ENCODE measurements around the gene TBX5. TPM values are rescaled to one million over a fixed set of nuclear protein-coding genes. Genes with fewer than 3 reads are reported as not detected.

Gene TBX5
- total RNA-seq, 2 experiments from 2014 or later: not detected

DNA sequence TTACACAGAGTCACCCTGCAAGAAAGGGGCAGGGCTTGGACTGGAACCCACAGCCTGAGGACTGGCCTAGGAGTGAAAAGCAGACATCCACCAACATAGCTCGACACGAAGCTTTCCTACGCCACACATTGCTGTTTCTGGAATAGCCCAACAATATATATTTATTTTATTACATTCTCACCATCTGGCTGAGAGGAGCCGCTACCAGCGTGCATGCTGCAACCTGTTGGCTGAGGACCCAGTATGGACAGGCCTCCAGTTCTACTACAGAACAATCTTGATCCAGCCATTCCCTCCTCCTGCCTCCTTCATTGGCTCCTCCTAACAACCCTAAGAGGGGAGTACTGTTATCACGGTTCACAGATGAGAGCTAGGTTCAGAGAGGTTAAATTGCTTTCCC, 35.6 kb upstream of the TBX5 start:
- ChIA-PET CTCF (no interaction called here), POLR2A (no interaction called here)
- Mint-ChIP-seq H3K4me3 (no peak overlapping the region), H3K27ac (no peak overlapping the region), H3K4me1 (no peaks in the 10 kb centered on the region), H3K36me3 (ENCODE audit: low read depth) (no peaks in the 10 kb centered on the region), H3K9me3 (no peaks in the 10 kb centered on the region), H3K27me3 (peaks cover 89% of the 10 kb centered on the region)
- no peak for DNase-seq

DNA sequence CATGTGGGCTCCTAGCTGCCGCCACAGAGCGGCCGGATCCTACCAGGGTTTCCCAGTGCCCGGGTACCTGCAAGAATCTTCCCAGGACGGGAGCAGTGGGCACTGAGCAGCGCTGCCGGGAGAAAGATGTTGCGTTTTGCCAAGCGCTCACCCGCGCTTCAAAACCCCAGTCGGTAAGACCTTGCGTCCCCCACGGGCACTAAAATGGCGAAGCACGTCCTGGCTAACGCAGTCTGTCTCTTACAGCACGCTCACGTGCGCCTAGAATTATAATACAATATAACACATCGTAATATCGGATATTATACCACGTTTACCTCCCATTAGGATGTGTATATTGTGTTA, 35.1 kb upstream of the TBX5 start:
- no peaks in the 10 kb centered on the region for H3K9me3 Mint-ChIP-seq
- no peak for DNase-seq
- H3K4me3 Mint-ChIP-seq: no peak overlapping the region
- ChIA-PET POLR2A (no interaction called here), CTCF (no interaction called here)
- H3K27me3 Mint-ChIP-seq: peaks cover 84% of the 10 kb centered on the region
- no peaks in the 10 kb centered on the region for H3K4me1 Mint-ChIP-seq
- no peak overlapping the region for H3K27ac Mint-ChIP-seq
- H3K36me3 Mint-ChIP-seq (ENCODE audit: low read depth): no peaks in the 10 kb centered on the region

DNA sequence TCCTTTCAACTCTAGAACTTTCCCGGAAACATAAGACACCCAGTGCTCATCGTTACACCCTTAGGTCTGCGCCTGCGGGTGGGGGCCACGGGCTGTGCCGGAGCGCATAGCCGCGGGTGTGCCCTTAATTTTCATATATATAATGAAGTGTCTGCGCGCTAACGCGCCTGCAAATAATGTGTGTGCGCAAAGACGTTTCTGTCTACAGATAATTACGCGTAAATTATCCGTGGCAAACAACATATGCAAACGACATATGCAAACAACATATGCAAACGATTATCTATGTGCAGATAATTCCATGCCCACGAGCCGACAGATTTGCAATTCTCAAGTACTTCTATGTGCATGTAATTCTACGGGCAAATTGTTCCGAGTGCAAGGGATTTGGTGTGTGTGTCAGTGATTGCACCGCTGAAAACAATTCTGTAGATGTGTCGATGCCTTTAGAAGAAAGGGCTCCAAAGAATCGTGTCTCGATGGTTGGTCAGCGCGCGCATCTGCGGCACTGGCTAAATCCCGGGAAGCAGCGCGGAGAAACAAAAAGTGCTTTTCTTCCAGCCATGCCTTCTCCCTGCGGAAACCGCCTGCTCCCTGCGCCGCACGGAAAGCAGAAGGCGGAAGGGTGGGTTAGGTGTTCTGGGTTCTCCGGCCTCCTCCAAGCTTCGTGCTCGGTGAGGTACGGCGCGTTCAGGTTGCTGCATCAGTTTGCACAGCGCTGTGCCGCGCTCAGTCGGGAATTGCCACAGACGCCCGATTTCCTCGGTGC, 34.5 kb upstream of the TBX5 start:
- no peak overlapping the region for H3K4me3 Mint-ChIP-seq
- H3K27me3 Mint-ChIP-seq: peaks cover 79% of the 10 kb centered on the region
- no peaks in the 10 kb centered on the region for H3K9me3 Mint-ChIP-seq
- POLR2A ChIA-PET: no interaction called here
- no peak for DNase-seq
- H3K27ac Mint-ChIP-seq: peak overlapping the region; percentile 4
- no peaks in the 10 kb centered on the region for H3K4me1 Mint-ChIP-seq
- no peaks in the 10 kb centered on the region for H3K36me3 Mint-ChIP-seq (ENCODE audit: low read depth)
- CTCF ChIA-PET: no interaction called here

DNA sequence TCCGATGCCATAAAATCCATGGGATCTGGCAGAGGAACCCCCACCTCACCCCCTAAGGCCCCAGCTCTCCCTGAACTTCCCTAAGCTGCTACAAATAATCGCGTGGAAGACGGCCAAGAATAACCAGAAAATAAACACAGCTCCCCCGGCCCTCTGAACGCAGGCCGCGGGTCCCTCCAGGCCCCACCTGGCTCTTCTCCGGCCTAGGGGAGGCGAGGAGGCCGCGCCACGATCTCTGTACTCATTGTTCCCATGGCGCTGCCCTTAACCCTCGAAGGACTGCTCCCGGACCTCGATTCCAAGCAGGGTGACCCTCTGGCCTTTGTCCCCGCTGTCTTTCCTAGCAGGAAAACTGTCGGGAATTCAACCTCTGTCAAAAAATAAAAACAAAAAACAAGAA, 33.9 kb upstream of the TBX5 start:
- no peak for DNase-seq
- Mint-ChIP-seq H3K9me3 (no peaks in the 10 kb centered on the region), H3K27me3 (peaks cover 74% of the 10 kb centered on the region), H3K27ac (peak overlapping the region; percentile 4), H3K4me1 (no peaks in the 10 kb centered on the region), H3K4me3 (no peak overlapping the region), H3K36me3 (ENCODE audit: low read depth) (no peaks in the 10 kb centered on the region)
- POLR2A ChIA-PET: no interaction called here
- CTCF ChIA-PET: interaction anchor here (1.4 kb wide), 1 partner anchor 35 kb away, joined by 5 read pairs; no protein-coding TSS in a partner anchor

DNA sequence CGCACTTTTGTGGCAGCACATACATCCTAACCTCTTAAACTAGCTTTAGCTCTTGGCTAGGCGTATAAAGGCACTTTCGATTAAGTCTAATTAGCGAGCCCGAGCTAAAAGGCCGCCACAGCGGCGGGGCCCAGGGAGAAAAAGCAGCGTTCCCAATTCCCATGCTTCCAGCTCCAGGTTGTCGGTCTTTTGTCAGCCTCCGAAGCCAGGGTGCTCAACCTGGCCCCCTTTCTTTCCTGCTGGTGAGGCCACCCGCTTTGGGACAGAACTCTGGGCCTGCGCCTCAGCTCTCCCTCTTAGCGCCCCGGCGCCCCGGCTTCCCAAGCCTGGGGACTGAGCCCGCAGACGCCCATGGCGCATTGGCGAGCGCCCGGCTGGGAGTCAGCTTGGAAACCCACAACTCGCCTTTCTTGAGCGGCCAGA, 33.3 kb upstream of the TBX5 start:
- Mint-ChIP-seq H3K9me3 (no peaks in the 10 kb centered on the region), H3K36me3 (ENCODE audit: low read depth) (no peaks in the 10 kb centered on the region), H3K4me1 (no peaks in the 10 kb centered on the region), H3K4me3 (no peak overlapping the region), H3K27me3 (peaks cover 69% of the 10 kb centered on the region), H3K27ac (no peak overlapping the region)
- ChIA-PET POLR2A (no interaction called here), CTCF (interaction anchor here (1.4 kb wide), 1 partner anchor 34 kb away, joined by 5 read pairs; no protein-coding TSS in a partner anchor)
- DNase-seq: no peak

DNA sequence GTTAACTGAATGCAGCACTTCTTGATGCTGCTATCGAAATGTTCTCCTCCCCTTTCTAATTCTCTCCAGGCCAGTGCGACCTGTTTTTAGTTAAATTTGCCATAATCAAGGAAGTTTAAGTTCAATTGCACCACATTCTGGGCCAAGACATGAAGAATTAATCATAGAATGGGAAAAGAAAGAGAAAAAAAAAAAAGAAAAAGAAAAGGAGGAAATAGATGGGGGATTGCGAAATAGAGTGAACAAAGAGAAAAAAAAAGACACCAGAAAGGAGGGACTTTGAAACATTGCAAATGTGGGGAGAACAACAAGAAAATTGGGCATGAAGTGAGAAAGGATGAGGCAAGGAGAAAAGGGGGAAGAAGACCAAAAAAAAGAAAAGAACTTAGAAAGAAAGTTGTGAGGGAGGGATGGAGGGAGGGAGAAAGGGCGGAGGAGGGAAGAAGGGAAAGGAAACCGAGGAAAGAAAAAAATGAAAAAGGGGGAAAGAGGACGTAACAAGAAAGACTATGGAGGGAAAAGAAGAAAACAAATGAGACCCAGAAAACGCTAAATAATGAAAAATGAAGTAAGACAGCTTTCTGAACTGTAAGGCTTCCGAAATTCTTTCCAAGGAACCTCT, 32.8 kb upstream of the TBX5 start:
- CTCF ChIA-PET: interaction anchor here (1.4 kb wide), 1 partner anchor 34 kb away, joined by 5 read pairs; no protein-coding TSS in a partner anchor
- POLR2A ChIA-PET: no interaction called here
- H3K27ac Mint-ChIP-seq: peak overlapping the region; percentile 54

DNA sequence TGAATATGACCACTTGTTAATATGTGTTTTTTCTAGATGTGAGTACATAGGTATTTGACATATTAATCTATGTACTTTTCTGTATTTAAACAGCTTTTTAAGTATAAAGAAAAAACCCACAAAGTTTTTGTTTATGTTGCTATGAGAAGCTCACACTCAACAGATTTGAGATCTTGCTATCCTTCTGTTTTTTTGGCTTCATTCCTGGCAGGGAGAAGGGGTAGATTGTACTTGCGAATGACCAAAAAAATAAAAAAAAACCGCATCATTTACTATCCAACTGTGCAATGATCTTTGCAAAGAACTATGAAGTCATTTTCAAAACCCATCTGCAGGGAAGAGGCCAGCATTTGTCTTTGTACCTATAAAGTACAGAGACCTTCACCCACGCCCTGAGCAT, 28.4 kb upstream of the TBX5 start:
- Mint-ChIP-seq H3K36me3 (ENCODE audit: low read depth) (no peaks in the 10 kb centered on the region), H3K27me3 (peaks cover 25% of the 10 kb centered on the region), H3K4me1 (no peaks in the 10 kb centered on the region), H3K9me3 (no peaks in the 10 kb centered on the region), H3K4me3 (no peak overlapping the region), H3K27ac (no peak overlapping the region)
- CTCF ChIA-PET: no interaction called here
- POLR2A ChIA-PET: no interaction called here
- no peak for DNase-seq

More for the DNA sequence above, 32.8 kb upstream of the TBX5 start:
- H3K36me3 Mint-ChIP-seq (ENCODE audit: low read depth): no peaks in the 10 kb centered on the region
- peaks cover 63% of the 10 kb centered on the region for H3K27me3 Mint-ChIP-seq
- no peaks in the 10 kb centered on the region for H3K9me3 Mint-ChIP-seq
- DNase-seq: no peak
- H3K4me3 Mint-ChIP-seq: no peak overlapping the region
- H3K4me1 Mint-ChIP-seq: no peaks in the 10 kb centered on the region

DNA sequence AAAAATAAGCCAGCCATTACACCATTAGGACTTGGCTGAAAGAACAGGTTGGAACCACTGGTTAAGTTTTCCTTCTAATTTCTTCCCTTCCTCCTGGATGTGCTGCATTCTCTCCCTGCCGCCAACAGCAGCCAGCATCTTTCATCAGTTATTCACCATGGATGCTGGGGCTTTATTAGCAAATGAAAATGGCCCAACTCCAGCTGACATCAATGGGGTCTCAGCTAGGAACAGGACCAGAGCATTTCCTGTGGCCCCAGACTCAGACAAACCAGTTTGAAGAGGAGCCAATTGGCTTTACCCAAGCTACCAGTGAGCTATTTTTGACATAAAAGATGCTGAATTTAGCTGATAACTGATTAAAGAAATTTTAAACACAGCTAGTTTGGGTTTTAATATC, 26.0 kb upstream of the TBX5 start:
- Mint-ChIP-seq H3K9me3 (no peaks in the 10 kb centered on the region), H3K4me3 (no peak overlapping the region), H3K27ac (no peak overlapping the region), H3K4me1 (no peaks in the 10 kb centered on the region), H3K36me3 (ENCODE audit: low read depth) (no peaks in the 10 kb centered on the region), H3K27me3 (peaks cover 5% of the 10 kb centered on the region)
- ChIA-PET POLR2A (no interaction called here), CTCF (no interaction called here)
- no peak for DNase-seq

DNA sequence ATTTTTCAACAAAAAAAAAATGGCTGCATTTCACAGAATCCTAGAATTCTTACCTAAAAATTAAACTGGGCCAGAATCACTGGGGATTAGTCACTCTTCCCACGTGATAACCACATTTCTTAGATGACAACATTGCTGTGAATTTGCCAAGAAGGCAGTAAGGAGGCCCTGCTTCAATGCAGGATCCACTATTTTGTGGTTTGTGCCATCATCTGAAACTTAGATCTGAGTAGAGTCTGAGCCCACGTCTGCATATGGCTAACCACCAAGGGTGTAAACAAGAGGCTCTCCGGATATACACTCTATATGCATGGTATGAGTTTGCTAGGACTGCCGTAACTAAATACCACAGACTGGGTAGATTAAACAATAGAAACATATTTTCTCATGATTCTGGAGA, 24.4 kb upstream of the TBX5 start:
- H3K4me1 Mint-ChIP-seq: no peaks in the 10 kb centered on the region
- no peak overlapping the region for H3K4me3 Mint-ChIP-seq
- H3K9me3 Mint-ChIP-seq: no peaks in the 10 kb centered on the region
- peaks cover 5% of the 10 kb centered on the region for H3K27me3 Mint-ChIP-seq
- H3K27ac Mint-ChIP-seq: no peak overlapping the region
- no peak for DNase-seq
- POLR2A ChIA-PET: no interaction called here
- CTCF ChIA-PET: no interaction called here
- no peaks in the 10 kb centered on the region for H3K36me3 Mint-ChIP-seq (ENCODE audit: low read depth)

DNA sequence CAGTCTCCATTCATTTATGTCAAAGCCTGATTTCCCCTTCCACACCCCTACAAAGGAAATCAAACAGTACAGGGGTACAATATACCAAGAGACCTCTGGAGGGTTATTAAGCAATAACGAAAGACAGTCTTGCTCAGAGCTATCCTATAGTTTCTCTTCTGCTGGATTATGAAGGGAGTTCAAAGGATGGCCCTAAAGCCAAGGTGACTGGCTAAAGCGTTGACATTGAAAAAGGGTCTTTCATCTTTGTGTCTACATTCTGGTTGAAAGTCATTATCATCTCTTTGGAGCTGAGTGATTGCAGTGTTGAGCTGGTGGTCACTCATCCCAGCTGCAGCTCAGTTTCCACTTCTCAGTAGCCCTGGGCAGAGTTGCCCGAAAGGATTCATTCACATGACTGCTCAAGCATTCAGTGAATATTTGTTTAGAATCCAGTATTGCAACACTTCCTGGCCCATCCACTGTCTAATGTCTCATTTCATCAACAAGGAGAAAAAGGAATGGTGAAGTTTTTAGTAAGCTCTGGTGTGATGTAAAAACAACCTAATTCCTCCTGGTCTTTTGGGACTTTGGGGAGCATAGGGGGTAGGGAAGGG, 19.2 kb upstream of the TBX5 start:
- Mint-ChIP-seq H3K36me3 (ENCODE audit: low read depth) (no peaks in the 10 kb centered on the region), H3K4me3 (no peak overlapping the region), H3K27ac (no peak overlapping the region), H3K27me3 (no peaks in the 10 kb centered on the region), H3K9me3 (no peaks in the 10 kb centered on the region), H3K4me1 (no peaks in the 10 kb centered on the region)
- CTCF ChIA-PET: interaction anchor here (0.6 to 1.0 kb wide), 3 partner anchors 22 to 55 kb away, joined by 3 to 4 read pairs (median 3); no protein-coding TSS in a partner anchor
- POLR2A ChIA-PET: no interaction called here
- no peak for DNase-seq

DNA sequence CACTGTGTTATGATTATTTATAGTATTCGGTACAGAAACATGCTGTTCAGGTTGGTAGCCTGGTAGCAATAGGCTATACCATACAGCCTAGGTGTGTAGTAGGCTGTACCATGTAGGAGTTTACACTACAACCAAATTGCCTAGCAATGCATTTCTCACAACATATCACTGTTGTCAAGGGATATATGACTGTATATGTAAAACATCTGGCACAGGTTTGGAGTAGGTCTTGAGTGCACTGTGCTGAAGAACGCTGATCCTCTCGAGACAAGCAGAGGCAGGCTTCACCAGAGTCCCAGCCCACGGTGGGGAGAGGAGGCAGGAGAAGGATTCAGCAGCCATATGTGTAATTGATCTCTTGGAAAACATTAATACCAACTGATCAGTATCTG, 15.0 kb upstream of the TBX5 start:
- no peaks in the 10 kb centered on the region for H3K36me3 Mint-ChIP-seq (ENCODE audit: low read depth)
- ChIA-PET CTCF (no interaction called here), POLR2A (no interaction called here)
- H3K4me1 Mint-ChIP-seq: no peaks in the 10 kb centered on the region
- DNase-seq: no peak
- peaks cover 10% of the 10 kb centered on the region for H3K27me3 Mint-ChIP-seq
- H3K9me3 Mint-ChIP-seq: no peaks in the 10 kb centered on the region
- H3K4me3 Mint-ChIP-seq: no peak overlapping the region
- H3K27ac Mint-ChIP-seq: no peak overlapping the region

DNA sequence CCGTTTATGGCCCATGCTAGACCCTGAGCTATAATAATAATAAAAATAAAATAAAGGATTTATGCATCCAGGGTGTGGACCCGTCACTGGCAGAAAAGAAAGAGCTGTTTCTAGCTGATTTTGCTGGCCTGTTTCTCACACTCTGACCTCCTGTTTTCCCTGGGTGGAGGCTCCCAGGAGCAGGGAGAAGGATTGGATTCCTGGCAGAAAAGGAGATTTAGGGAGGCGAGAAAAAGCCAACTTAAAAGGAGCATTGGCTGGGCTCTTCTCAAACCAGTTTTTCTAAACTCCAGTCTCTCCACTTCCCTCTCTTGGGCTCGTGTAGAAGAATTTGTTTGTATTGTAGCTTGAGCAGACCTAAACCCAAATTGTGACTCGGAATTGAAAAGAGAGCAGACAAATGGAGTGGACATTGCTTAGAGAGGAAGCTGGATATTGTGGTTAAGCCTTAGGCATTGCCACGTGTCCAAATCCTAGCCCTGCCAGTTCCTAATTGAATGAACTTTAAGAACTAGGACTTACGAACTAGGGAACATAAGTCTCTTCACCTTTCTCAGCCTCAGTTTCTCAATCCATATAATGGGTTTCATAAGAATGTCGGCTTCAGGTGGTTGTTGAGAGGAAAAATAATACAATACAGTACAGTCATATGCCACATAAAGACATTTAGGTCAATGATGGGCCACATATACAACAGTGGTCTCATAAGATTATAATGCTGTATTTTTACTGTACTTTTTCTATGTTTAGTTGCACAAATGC, 14.4 kb upstream of the TBX5 start:
- ChIA-PET CTCF (no interaction called here), POLR2A (no interaction called here)
- no peak overlapping the region for H3K27ac Mint-ChIP-seq
- no peak for DNase-seq
- H3K4me3 Mint-ChIP-seq: no peak overlapping the region
- H3K4me1 Mint-ChIP-seq: no peaks in the 10 kb centered on the region
- no peaks in the 10 kb centered on the region for H3K9me3 Mint-ChIP-seq
- H3K36me3 Mint-ChIP-seq (ENCODE audit: low read depth): no peaks in the 10 kb centered on the region
- peaks cover 10% of the 10 kb centered on the region for H3K27me3 Mint-ChIP-seq

DNA sequence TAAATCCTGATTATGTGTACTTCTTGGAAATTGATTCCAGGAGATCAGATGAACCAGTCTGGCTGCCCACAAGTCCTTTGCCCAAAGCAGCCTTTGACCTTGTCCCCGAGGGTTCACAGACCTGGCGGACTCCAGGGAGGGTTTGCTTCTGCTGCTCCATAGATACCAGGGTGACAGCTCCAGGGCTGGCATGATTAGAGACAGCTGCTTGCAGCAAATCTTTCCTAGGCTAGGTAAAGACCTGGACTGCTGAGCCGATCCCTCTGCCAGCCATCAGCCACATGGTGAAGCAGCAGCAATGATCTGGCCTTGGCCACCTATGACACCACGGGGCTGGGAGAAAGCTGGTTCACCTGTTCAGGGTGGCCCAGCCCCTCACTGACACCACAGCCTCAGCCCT, 10.1 kb upstream of the TBX5 start:
- no peaks in the 10 kb centered on the region for H3K4me1 Mint-ChIP-seq

More for the DNA sequence above, 10.1 kb upstream of the TBX5 start:
- Mint-ChIP-seq H3K27ac (no peak overlapping the region), H3K4me3 (no peak overlapping the region), H3K27me3 (peaks cover 47% of the 10 kb centered on the region), H3K36me3 (ENCODE audit: low read depth) (no peaks in the 10 kb centered on the region), H3K9me3 (no peaks in the 10 kb centered on the region)
- ChIA-PET POLR2A (no interaction called here), CTCF (no interaction called here)
- no peak for DNase-seq

All from activated CD4-positive, alpha-beta T cell treated with anti-CD3 and anti-CD28 coated beads, Interleukin-2, amount 10 ng/mL, durations not matched to agents 7 days and 5 days (primary cell).